ENCODE results near the gene ZNF483.

DNA sequence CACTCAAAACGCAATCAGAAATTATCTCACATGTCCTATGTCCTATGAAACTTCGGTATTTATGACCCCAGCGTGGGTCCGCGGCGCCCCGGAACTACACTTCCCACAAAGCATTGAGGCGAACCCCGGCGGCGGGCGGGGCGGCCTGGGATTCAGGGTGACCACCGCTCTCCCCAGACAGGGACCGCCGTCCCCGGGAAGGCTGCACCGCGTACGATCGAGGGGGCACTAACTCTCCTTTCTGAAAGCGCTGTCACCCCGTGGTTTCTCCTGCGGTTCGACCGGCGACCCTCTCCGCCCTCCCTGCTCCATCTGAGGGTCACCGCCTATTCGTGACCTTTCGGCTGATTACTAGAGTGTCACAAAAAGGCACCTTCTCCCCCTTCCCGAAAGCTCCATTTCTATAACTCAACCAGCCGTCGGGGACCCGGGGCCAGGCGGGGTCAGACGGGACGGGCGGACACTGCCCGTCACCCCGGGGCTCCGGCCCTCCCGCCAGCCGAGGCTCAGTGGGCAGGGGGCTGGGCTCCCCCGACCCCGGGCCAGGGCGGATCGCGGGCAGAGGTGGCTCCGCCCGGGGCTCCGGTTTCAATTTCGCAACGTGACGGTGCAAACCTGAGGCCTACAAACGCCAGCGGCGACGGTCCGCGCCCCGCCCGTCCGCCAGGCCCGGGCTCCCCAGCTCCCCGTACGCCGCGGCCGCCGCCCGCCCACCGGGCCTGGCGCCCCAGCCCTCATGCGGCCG lies 42.1 kb upstream of the ZNF483 start:
- TF ChIP-seq POLR2A (IDR thresholded peaks at IDR 0.05): peak; percentile 73
- TF ChIP-seq, protein P1, sequence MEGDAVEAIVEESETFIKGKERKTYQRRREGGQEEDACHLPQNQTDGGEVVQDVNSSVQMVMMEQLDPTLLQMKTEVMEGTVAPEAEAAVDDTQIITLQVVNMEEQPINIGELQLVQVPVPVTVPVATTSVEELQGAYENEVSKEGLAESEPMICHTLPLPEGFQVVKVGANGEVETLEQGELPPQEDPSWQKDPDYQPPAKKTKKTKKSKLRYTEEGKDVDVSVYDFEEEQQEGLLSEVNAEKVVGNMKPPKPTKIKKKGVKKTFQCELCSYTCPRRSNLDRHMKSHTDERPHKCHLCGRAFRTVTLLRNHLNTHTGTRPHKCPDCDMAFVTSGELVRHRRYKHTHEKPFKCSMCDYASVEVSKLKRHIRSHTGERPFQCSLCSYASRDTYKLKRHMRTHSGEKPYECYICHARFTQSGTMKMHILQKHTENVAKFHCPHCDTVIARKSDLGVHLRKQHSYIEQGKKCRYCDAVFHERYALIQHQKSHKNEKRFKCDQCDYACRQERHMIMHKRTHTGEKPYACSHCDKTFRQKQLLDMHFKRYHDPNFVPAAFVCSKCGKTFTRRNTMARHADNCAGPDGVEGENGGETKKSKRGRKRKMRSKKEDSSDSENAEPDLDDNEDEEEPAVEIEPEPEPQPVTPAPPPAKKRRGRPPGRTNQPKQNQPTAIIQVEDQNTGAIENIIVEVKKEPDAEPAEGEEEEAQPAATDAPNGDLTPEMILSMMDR (IDR thresholded peaks at IDR 0.05): no peak
